HFF-Myc (cell line): ENCODE results near the gene HSPA1A.
A peak's percentile ranks its signal among the peaks of the same experiment; 100 is the strongest.
"Not testable (repeated sequence)": the region's sequence is repeated elsewhere in the genome, so short reads cannot be mapped to it uniquely, and the experiment has no call there.

Experiments
- DNase-seq: peaks from one replicate; pipeline ENCODE4 v3.0.0-alpha.2; 2011; ENCODE audit warnings: low read depth; ENCODE audit errors: extremely low read depth
- H3K4me3 ChIP-seq: replicated peaks from 2 replicates; pipeline ENCODE4 v1.5.1; 2011; ENCODE audit warnings: low read depth, mild to moderate bottlenecking, control low read depth, low read length
- CTCF ChIP-seq: IDR thresholded peaks from 2 replicates; pipeline ENCODE4 v1.5.1; 2012; ENCODE audit warnings: mild to moderate bottlenecking, low read depth, low read length, control low read depth; ENCODE audit errors: missing control alignments

Gene HSPA1A

GRCh38 chr6:31792761-31793171 lies 22.6 kb upstream of the HSPA1A start:
- peak overlapping the region; percentile 97 for H3K4me3 ChIP-seq
- DNase-seq, result no peak

GRCh38 chr6:31793927-31794245 lies 21.5 kb upstream of the HSPA1A start:
- not testable (repeated sequence) for DNase-seq
- H3K4me3 ChIP-seq, result peak overlapping the region; percentile 97

More at GRCh38 chr6:31792761-31793171, 22.6 kb upstream of the HSPA1A start:
- TF ChIP-seq CTCF, result no peak

- DNase-seq, result no peak
- H3K4me3 ChIP-seq, result peak overlapping the region; percentile 97
- TF ChIP-seq CTCF, result no peak
Observed at GRCh38 chr6:31794294-31794865, 21.0 kb upstream of the HSPA1A start.

GRCh38 chr6:31794866-31795615 lies 20.3 kb upstream of the HSPA1A start:
- H3K4me3 ChIP-seq, result peak overlapping the region; percentile 97
- DNase-seq, result no peak
- no peak for TF ChIP-seq CTCF

GRCh38 chr6:31795616-31796298 lies 19.6 kb upstream of the HSPA1A start, which contains the start of gene VARS1:
Gene VARS1, minus strand, starts transcription at chr6:31795752. Its CDS starts 535 bp downstream, at chr6:31795217.
- peak within 1 kb of the TSS; percentile 97 for H3K4me3 ChIP-seq
- TF ChIP-seq CTCF, result peak; percentile 72
- DNase-seq, result peak; percentile 60

GRCh38 chr6:31796993-31797385 lies 18.4 kb upstream of the HSPA1A start:
- no peak for TF ChIP-seq CTCF
- no peak overlapping the region for H3K4me3 ChIP-seq
- no peak for DNase-seq

- DNase-seq, result no peak
- no peak for TF ChIP-seq CTCF
- no peak overlapping the region for H3K4me3 ChIP-seq
Observed at GRCh38 chr6:31797588-31797987, 17.8 kb upstream of the HSPA1A start.
